Suppressor macrophage (primary cell): ENCODE data around the gene MRGPRG.
"Not testable (repeated sequence)": the region's sequence is repeated elsewhere in the genome, so short reads cannot be mapped to it uniquely, and the experiment has no call there.

Experiments used
- DNase-seq, 4 experiments: peaks; one replicate each; pipeline ENCODE4 v3.0.0-alpha.2; 2020 to 2022
- total RNA-seq, 17 experiments: gene quantifications; one replicate each; lab custom pipeline; 2026; ENCODE audit warnings: mixed read lengths in 6 of 17, inconsistent platforms in 3 of 17; lab: John Stamatoyannopoulos, UW

MRGPRG gene, protein sequence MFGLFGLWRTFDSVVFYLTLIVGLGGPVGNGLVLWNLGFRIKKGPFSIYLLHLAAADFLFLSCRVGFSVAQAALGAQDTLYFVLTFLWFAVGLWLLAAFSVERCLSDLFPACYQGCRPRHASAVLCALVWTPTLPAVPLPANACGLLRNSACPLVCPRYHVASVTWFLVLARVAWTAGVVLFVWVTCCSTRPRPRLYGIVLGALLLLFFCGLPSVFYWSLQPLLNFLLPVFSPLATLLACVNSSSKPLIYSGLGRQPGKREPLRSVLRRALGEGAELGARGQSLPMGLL
- total RNA-seq: 0 to 0.11 (median 0) reads per million in 17 experiments

DNA sequence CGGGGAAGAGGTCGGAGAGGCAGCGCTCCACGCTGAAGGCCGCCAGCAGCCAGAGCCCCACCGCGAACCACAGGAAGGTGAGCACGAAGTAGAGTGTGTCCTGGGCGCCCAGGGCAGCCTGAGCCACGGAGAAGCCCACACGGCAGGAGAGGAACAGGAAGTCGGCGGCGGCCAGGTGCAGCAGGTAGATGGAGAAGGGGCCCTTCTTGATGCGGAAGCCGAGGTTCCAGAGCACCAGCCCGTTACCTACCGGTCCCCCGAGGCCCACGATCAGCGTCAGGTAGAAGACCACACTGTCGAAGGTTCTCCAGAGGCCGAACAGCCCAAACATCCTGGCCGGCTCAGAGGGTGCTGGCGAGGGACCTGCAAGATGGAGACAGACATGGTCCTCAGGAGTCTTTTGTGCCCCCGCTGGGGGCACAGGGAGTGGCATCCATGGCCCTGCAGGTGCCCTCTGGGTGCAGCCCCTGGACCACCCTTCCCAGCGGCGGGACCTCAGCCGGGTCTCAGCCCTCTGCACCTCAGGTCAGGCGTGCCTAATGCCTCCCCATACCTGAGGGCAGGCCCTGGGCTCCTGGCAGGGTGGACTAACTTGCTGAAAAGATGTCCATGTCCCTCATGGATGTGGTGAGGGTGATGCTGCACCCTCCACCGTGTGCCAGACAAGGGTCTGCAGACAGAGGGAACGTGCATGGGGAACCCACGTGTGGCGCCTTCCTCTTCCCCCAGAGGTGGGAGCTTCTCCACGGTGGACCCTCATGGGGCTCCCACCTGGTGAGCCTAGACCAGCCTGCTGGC is at the start of gene MRGPRG:
TSS of gene MRGPRG (minus strand) at position 331 of the 798 bp plus-strand sequence. CDS start at position 331, 0 bp downstream.
- no peak for DNase-seq

DNA sequence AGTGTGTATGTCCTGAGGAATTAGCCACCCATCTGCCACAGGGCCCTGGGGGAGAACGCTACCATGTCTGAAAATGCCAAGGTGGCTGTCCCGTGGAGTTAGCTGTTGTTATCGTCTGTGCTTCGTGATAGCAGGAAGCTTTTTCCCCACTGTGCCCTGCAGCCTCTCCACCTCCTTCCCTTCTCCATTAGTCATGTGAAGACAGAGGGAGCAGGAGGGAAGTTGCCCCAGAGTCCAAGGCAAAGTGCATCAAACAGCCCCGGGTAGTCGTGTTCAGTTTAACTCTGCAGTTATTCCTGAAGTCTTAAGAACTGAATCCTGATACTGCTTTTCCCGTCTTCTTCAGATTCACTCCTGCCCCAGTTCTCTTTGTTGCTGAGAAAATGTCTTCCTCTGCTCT is 43.9 kb upstream of the MRGPRG start:
- DNase-seq: peak in 1 of 4 experiments; percentile 6

DNA sequence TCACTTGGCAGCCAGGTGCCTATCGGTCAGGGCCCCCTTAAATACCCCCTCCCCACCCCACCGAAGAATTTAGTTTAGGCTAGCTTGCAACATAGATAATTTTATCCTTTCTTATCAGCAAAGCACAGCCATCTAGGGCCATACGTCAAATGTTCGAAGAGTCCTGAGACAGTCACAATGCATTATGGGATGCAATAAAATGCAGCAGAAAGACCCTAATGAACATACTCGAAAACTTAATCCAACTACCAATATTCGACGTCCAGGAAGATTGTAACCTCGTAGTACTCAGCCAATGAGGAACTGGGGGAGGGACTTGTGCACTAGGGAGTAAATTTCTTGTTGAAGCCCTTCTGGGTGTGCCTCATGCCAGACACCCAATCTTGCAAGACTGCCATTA is 43.2 kb upstream of the MRGPRG start:
- DNase-seq: not testable (repeated sequence)

DNA sequence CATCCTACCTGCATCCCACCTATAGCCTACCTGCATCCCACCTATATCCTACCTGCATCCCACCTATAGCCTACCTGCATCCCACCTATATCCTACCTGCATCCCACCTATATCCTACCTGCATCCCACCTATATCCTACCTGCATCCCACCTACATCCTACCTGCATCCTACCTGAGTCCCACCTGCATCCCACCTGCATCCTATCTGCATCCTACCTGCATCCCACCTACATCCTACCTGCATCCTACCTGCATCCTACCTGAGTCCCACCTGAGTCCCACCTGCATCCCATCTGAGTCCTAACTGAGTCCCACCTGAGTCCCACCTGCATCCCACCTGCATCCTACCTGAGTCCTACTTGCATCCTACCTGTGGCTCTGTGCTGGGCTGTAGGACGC is 38.9 kb upstream of the MRGPRG start:
- not testable (repeated sequence) for DNase-seq

DNA sequence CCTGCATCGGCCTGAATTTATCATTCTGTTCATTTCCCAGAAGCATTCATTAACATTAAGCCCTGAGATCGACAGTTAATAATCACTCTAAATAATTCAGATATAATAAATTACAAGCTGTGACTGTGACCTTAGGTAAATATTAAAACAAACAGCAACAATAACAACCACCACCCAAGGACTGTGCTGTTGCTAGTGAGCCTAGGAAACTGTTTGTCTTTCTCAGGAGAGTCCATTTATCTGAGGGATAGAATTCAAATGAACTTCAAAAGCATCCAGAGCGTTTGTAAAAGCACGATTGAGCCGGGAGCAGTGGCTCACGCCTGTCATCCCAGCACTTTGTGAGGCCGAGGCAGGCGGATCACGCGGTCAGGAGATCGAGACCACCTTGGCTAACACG is 36.6 kb upstream of the MRGPRG start:
- DNase-seq: not testable (repeated sequence)

DNA sequence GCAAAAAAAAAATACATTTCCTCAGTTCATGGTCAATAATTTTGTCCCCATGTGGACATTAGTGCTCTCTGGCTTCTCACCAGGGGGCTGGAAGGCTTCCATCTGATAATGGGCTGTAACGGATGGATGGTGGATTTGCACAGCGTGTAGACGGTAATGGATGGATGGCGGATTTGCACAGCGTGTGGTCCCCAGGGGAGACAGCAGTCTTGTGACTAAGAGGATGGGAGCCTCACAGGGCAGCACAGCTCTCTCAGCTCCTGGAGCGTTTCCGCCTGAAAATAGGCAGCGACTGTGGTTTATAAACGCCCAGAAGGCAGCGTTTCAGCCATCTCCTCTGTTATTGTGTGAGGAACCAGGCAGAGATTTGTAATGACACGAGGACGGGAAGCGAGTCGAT is 36.2 kb upstream of the MRGPRG start:
- DNase-seq: not testable (repeated sequence)

DNA sequence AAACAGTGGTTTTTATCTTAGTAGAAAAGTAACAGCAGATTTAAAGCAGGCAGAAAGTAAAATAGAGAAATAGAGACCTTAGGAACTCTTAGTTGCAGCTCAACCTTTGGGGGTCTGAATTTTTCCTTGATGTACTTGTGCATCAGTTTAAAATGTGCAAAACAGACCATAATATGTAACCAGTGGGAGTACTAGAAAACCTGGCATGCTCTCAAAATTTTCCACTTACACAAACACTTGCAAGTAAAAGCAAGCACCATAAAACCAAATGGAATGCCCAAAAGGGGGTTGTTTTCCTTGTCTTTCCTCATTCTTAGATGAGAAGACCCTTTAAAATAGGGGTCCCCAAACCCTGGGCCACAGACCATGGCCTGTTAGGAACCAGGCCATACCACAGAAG is 26.5 kb upstream of the MRGPRG start:
- no peak for DNase-seq

DNA sequence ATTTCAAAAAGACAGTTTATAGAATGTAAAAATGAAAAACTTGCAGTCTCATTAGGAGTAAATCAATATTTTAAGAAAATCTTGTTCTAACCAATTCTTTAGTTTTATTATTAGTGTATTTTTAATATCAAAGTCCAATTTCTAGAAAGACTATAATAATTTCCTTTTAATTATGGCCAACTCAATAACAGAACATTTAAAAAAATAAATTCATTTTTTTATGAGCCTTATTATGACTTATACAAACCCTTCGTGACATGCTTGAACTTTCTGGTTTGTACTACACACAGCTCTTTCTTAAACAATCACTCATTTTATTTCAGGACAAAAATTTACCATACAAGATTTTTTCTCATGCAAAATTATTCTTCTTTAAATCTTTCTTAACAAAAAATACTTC is 25.3 kb upstream of the MRGPRG start:
- no peak for DNase-seq

DNA sequence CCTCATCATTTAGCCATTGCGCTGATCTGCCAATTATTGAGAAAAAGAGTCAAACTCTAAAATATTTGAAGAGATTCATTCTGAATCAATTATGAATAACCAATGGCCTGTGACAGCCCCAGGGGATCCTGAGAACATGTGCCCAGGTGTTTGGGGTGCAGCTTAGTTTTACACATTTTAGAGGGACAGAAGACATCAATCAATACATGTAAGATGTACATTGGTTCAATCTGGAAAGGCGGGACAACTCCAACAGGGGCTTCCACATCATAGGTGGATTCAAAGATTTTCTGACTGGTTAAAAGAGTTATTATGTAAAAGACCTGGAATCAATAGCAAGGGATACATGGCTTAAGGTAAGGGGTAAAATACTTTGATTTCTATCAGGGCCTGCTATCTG is 18.5 kb upstream of the MRGPRG start:
- no peak for DNase-seq

DNA sequence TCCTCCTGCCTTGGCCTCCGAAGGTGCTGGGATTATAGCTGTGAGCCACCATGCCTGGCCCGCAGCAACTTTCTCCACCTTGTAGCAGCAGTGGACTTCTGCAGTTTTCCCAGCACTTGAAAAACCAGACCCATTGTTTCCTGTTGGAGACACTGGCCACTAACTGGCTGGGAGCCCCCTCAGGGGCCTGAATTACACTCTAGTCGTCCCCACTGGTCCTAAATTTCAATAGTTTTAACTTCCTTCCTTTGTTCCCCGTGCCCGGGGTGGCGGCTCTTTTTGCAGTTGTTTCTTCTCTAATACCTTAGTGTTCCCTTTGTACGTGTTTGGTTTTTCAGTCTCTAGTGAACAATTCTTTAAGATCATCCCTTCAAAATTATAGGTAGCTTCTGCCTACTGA is 16.2 kb upstream of the MRGPRG start:
- no peak for DNase-seq

DNA sequence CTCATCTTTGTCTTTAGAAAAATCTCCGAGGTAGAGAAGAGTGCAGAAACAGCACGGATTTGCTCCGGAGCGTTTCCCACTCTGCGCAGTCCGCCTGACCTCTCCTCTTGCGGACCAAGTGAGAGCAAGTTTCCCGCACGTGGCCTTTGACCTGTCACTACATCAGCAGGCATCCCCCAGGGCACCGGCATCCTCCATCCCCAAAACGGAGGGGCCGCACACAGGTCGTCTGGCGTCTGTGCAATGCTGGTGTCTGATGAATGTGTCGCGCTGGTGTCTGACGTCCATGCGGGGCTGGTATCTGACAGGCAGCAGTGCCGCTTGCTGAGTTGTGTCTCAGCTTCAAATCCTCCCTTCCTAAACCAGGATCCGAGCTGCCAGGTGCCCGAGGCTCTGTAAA is 14.3 kb upstream of the MRGPRG start:
- no peak for DNase-seq

DNA sequence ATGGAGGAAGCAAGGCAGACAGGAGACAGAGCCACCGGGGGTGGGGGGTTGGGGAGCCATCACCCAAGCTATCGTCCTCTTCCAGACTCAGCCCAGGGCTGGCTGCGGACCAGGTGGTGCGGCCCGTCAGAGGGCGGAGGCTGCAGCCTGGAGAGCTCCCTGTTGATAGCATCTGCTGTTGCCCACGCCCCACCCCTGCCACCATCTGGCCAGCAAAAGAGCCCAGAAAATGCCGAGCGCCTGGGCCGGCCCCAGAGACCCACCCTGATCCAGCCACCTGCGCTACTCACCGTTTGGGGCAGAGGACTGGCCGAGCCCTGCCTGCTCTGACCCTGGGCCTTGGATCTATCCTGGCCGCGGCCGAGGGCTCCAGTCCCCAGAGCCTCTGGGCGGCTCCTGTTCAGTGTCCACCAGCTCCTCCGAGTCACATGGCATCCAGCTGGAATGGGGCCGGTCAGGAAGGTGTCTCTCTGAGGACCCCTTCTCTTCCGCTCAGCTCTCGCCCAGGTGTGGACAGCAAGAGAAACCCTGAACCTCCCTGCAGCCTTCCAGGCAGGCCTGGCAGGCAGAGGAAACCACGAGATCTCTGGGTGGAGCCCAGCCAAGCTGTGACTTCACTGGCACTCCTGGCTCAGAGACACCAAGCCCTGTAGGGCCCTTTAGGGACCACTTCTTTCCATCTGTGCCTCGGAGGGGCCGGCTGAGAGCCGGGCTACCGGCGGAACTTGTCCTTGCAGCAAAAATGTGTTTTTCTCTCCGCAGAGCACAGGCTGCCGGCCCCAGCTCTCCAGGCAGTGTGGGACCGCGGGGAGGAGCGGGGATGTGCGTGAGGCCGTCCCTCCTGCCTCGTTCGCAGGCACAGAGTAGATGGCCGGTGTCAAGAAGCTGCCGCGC is 13.5 kb upstream of the MRGPRG start, which contains the start of gene MRGPRE:
TSS of gene MRGPRE (minus strand) at position 567 of the 894 bp plus-strand sequence. CDS start 3,618 bp downstream, outside the sequence.
- DNase-seq: no peak

DNA sequence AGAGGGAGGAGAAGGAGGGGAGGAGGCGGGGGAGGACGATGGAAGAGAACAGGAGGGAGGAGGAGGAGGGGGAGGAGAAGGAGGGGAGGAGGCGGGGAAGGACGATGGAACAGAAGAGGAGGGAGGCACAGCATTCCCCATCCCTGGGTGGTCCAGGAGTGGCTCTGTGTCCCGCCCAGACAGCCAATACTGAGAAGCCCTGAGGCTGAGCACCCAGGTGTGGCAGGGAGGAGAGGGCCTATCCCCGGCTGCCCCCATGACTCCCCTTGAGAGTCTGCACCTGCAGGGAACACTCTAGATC is 12.9 kb upstream of the MRGPRG start:
- no peak for DNase-seq

DNA sequence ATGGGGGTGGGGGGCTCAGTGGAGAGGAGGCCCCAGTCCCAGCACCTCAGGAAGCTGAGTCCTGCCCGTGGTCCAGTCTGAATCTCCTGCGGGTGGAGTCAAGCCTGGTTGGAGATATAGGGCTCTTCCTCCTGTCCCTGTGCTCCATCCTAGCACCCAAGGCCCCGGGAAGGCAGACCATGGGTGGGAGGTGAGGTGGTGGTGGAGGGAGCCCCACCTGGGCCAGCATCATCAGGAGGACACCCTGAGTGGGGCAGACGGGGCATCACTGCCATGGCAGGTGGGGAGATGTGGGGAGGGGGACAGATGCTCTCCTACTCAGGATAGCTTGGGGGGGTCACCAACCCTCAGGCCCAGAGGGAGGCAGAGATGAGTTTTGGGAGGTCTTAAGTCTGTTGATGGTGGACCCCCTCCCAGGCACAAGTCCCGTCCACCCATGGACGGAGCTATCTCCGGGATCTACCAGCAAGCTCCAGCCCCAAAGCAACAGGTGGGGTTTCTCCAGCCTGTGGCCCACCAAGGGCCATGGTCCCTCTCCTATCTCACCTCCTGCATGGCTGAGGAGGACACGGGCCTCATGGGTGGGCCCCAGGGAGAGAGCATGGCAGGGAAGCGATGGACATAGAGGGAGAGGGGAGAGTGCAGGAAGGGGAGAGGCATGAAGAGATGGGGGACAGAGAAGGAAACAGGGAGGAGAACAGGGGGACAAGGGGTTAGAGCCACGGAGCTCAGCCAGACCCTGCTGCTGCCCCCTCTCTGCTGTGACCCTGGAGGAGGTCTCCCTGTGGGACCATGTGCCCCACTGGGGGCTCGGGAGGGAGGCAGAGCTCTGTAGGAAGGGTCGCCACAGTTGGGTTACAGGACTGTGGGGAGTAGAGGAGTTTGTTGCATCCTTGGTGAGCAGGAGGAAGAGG is 12.3 kb upstream of the MRGPRG start:
- DNase-seq: no peak

DNA sequence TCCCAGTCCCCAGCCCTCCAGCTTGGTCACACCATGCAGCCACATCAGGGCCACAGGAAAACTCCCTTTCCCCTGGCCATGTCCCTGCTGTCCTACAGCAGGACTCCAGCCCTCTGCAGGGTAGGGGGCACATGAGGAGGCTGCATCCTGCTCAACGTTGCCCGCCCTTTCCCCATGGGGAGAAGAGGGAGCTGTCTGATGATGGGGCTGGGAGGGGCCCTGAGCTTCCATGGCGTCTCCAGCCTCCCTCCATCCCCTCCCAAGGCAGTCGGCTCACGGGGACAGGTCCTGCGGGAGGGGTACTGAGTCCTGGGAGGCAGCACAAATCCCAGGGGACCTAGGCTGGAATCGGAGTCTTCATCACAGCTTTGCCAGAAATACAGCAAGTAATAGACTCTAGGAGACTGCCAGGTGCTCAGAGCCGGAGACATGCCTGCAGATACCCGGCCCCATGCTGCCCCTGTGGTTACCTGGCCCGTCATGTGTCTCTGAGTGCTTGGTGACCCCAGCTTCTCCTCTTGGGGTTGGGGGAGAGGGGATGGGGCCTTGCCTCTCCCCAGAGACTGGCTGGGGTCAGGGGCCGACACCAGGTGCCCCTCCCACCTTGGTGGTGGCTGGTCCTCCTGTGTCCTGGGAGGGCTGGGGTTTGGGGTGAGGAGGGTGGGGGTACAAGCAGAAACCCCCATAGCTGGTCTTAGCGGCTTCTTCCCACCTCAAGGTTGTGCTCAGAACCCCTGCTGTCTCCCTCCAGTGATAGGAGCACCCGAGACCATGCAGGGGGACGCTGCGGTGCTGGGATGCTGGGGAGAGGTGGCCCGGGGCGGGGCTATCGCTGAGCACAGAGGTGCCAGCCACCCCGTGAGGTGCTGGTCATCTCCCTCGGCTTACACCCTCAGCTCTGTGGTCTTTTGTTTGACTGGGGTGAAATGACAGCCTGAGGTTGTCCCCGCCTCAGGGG is 11.3 kb upstream of the MRGPRG start:
- no peak for DNase-seq

DNA sequence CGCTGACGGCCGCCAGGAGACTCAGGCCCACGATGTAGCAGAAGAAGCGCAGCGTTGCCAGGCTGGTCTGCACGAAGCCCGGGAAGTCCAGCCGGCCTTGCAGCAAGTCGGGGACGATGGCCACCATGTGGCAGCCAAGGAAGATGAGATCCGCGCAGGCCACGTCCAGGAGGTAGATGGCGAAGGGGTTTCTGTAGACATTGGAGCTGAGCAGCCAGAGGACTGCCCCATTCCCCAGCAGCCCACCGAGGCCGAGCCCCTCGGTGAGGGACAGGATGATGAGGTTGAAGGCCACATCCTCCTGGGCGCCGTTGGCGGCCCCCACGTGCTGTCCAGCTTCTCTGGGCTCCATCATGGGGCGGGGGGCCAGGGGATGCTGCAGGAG is 9.8 kb upstream of the MRGPRG start:
- DNase-seq: no peak

DNA sequence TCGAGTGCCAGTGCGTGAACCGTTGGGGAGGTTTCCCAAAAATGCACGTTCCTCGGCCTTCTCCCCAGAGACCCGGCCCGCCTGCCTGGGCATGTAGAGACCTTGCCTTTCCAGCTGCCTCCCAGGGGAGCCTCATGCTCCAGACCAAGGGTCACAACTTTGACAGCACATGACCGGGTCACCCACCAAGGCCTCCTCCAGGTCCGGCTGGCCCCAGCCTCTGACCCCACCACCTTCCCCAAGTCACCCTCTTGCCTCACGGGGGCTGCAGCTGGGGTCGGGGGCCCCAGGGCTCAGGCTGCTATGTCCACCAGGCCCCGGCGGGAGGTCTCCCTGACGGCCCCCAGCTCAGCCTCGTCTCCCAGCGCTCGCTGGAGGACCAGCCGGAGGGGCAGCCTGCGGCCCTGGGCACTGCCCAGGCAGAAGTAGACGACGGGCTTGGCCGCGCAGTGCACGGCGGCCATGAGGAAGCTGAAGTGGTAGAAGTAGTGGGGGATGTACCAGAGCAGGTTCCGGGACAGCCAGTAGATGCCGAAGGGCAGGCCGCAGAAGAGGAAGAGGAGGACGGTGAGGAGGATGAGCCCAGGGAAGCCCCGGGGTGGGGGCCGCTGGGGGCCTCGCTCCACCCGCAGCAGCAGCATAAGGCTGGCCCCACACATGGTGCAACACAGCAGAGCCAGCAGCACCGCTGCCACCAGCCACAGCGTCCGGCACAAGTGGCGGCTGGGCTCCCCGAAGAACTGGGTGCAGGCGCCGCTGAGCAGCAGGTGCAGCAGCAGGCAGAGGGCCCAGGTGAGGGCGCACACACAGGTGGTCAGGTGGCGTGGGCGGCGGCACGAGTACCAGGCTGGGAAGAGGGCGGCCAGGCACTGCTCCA is 9.2 kb upstream of the MRGPRG start:
- peak in 2 of 4 experiments; percentile 16 to 20 for DNase-seq

DNA sequence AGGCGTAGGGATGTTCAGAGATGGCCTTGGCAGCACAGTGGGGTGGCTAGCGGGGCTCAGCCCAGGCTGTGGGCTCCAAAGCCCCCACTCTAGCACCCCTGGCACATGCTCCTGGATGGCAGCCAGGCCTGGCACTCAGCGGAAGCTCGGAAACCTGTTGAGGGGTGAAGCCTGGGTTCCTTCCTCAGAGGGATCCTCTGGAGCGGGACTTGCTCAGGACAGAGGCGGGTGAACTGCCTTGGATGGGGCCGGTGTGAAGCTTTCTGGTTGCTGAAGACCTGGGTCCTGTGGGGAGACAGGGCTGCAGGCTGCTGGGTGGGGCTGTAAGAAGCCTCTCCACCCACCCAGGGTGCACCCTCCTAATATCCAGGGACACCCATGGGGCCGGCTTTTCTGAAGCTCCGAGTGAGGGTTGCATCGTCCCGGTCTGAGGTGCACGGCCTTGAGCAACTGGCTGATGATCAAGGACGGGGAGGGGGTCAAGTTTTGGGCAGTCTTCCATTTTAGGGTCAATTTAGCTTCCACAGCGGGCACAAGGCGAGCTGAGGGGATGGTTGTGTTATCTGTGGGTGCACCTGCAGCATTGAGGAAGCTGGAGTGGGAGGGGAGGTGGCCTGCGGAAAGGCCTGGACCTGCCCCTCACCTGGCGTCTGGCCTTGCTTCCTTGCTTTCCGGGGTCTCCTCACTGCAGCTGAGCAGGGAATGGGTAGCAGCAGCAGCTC is 8.4 kb upstream of the MRGPRG start:
- DNase-seq: no peak
